Islet of Langerhans (tissue), 1 donor: Measurements from ENCODE around the gene PTPN2.

Source experiments
- FAIRE-seq: peaks from one replicate; lab custom pipeline; 2011; peaks lifted over from hg19 to GRCh38; lab: Jason Lieb, UNC

Gene PTPN2

GRCh38 chr18:12857991-12858544 is 26.0 kb downstream of the PTPN2 start:
- FAIRE-seq = no peak

GRCh38 chr18:12857215-12857905 is 26.7 kb downstream of the PTPN2 start:
- no peak for FAIRE-seq

DNA sequence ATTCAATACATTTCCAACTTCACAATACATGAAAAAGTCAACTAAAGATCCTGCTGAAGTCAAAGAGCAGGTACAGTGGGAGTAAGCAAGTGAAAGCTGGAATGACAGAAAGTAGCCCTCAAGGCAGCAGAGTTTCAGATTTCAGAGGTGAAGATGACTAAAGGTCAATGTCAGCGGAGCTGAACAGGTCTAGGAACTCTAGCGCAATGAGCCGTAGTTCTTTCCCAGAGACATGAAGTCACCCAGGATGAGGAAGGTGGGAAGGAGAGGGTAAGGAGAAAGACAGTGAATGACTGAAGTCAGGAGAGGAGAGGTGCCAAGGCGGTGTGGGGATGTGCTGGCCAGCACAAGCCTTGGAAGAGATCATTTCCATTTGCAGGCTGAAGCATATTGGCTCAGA is 28.1 kb downstream of the PTPN2 start:
- FAIRE-seq = no peak

DNA sequence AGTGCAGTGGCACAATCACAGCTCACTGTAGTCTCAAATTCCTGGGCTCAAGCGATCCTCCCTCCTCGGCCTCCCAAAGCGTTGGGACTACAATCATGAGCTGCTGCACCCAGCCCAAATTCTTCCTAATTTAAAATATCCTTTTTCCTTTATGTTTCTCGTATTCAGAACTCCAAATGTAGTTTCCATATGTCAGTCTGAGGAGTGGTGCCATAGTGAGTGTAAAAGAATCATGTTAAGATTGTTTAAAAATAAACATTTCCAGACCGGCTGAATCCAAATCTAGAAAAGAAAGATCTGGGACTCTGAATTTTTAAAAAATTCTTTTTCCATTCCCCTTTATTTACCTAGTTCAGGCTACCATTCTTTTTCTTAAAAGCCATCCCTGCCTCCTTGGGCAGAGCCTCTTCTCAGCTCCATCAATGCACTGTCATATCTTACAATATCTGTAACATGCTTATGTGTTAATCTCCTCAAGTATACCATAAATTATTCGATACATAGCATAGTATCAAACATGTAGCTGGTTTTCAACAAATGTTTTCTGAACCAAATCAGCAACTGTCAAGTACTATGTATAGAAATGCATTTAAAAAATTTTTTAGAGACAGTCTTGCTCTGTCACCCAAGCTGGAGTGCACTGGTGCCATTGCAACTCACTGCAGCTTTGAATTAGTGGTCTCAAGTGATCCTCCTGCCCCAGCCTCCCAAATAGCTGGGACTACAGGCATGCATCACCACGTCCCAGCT is 31.3 kb downstream of the PTPN2 start:
- FAIRE-seq = no peak

GRCh38 chr18:12851716-12852115 is 32.3 kb downstream of the PTPN2 start:
- no peak for FAIRE-seq

GRCh38 chr18:12849548-12849947 is 34.5 kb downstream of the PTPN2 start:
- peak; percentile 68 for FAIRE-seq

GRCh38 chr18:12848405-12848804 is 35.6 kb downstream of the PTPN2 start:
- FAIRE-seq = no peak

- FAIRE-seq = no peak
Observed at GRCh38 chr18:12844391-12844790, 39.6 kb downstream of the PTPN2 start.

- FAIRE-seq = no peak
Observed at GRCh38 chr18:12843420-12844350, 40.4 kb downstream of the PTPN2 start.

DNA sequence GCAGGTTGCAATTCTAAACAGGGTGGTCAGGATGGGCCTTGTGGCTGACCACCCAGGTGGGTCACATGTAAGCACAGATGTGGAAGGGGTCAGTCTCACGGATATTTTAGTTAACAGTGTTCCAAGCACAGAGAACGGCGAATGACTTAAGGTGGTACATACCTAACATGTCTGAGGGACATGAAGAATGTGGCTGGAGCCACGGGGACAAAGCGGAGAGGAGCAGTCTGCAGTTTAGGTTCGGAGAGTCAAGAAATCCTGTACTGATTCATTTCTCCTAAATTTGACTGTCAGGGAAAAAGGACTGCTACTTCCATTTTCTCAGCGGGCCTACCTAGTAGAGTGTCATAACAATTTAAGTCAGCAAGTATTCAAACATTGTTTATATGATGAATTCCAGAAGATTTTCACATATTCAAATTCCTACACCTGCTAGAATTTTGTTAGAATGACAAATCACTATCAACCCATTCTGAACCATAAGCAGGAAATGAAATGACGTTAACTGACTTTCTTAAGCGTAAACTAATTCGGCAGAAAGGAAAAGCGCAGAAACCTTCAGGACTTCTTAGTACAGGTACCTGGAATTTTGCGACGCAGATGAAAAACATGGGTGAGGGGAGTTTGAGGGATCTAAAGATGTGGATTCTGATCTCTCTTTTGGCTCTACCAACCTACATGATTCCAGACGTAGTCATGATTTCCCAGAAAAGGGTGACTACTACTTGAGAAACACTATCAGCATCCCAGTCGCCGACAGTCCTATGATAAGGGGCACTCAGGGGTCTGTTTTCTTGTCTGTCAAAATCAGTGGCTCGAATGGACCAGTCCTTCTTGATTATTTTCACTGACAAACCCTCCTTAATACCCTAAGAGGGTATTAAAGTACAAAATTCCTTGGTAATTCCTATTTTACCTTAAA is 41.3 kb downstream of the PTPN2 start:
- FAIRE-seq = no peak

DNA sequence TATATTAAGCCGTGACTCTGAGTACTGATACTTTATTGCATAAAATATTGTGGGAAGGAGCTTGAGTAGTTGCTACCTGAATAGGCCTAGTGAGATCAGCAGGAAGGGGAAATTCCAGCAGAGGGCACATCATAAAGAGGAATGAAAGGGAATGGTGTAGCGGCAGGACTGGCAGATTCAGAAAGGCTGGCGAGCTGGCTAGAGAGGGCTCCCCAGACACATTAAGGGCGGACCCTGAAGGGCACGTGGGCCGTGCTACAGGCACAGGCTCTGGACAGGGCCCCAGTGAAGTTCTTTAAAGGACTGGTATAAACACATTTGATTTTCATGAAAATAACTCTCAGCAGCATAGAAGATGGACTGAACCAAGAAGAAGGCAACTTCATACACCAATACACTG is 43.0 kb downstream of the PTPN2 start:
- no peak for FAIRE-seq

- no peak for FAIRE-seq
Observed at GRCh38 chr18:12840382-12840781, 43.7 kb downstream of the PTPN2 start.

GRCh38 chr18:12839526-12840196 is 44.4 kb downstream of the PTPN2 start:
- FAIRE-seq = no peak

GRCh38 chr18:12839057-12839525 is 44.9 kb downstream of the PTPN2 start:
- no peak for FAIRE-seq

GRCh38 chr18:12838178-12838634 is 45.8 kb downstream of the PTPN2 start:
- FAIRE-seq = no peak

DNA sequence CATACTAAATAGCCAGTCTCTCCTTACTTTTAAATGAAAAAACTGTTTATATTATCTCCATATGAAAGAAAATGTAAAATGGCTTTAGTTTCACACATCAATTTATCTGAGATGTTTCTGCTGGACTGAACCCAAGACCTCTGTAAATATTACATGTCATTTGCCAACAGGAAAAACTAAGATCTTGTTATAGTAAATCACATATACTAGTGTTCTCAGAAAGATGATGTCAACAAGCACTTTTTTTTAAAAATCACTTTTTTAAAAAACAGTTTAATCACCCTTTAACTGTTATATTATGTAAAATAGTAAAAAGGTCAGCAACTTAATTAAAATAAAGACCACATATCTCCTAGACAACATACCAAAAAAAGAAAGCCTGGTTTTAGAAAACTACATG is 46.3 kb downstream of the PTPN2 start:
- FAIRE-seq = peak; percentile 86

DNA sequence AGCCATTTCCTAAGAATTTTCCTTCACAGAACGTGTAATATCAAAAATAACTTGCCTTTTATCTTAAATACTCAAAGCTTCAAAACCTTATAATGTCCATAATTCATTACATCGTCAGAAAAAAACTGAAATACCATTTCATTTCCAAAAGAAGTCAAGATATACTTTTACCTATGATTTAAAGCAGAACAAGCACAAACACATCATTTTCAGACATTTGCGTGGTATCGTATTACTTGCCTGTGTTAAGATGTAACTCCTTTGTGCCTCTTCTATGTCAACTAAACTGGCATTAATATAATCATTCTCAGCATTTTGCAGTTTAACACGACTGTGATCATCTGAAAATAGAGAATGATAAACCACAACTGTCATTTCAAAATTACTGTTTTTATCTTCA is 47.5 kb downstream of the PTPN2 start:
- no peak for FAIRE-seq

GRCh38 chr18:12828116-12829051 is 55.7 kb downstream of the PTPN2 start:
- no peak for FAIRE-seq

- FAIRE-seq = no peak
Observed at GRCh38 chr18:12827588-12827987, 56.4 kb downstream of the PTPN2 start.
